Progenitor cell of endocrine pancreas (in vitro differentiated cells): Measurements from ENCODE around the gene PLAAT3. TPM values are rescaled to one million over a fixed set of nuclear protein-coding genes. Genes with fewer than 3 reads are reported as not detected.

Experiments used
- DNase-seq: peaks from one replicate; pipeline ENCODE4 v3.0.0; 2021; ENCODE audit warnings: low spot score; ENCODE audit not compliant: unreplicated experiment
- H3K27ac Mint-ChIP-seq: 2 replicates; pipeline ENCODE4 v1.8.0; 2021; ENCODE audit warnings: mild to moderate bottlenecking, moderate library complexity, mixed read lengths
- H3K27me3 Mint-ChIP-seq: 2 replicates; pipeline ENCODE4 v1.8.0; 2021; ENCODE audit warnings: mixed read lengths
- H3K36me3 Mint-ChIP-seq: 2 replicates; pipeline ENCODE4 v1.8.0; 2022; ENCODE audit warnings: mixed read lengths; ENCODE audit not compliant: insufficient read depth
- H3K4me1 Mint-ChIP-seq: 2 replicates; pipeline ENCODE4 v1.8.0; 2021; ENCODE audit warnings: low read depth, mixed read lengths
- H3K4me3 Mint-ChIP-seq: 2 replicates; pipeline ENCODE4 v1.8.0; 2021; ENCODE audit warnings: low read depth, mild to moderate bottlenecking, moderate library complexity, mixed read lengths
- H3K9me3 Mint-ChIP-seq: 2 replicates; pipeline ENCODE4 v1.8.0; 2021; ENCODE audit warnings: low read depth, mixed read lengths
- CTCF ChIP-seq: fragments of 200-600 bp; sonication (generic); IDR thresholded peaks from one replicate; pipeline ENCODE4 v1.5.0; 2021; ENCODE audit warnings: antibody characterized with exemption, mild to moderate bottlenecking; ENCODE audit not compliant: unreplicated experiment
- total RNA-seq: library from RNA; stranded (reverse); gene quantifications from 2 replicates; pipeline ENCODE4 v1.2.1, GENCODE V29; 2021

The PLAAT3 gene
- total RNA-seq, 1 donor from 2014 or later, result 46.3 TPM

GRCh38 chr11:63563201-63564055, 50.8 kb downstream of the PLAAT3 start, which contains the start of gene PLAAT2:
Gene PLAAT2 (minus strand): TSS chr11:63563379. CDS start chr11:63563324, 55 bp downstream.
- Mint-ChIP-seq H3K4me1 (peaks cover 18% of the 10 kb centered on the region), H3K27me3 (no peaks in the 10 kb centered on the region), H3K27ac (no peak within 1 kb of the TSS), H3K9me3 (no peaks in the 10 kb centered on the region), H3K36me3 (no peaks in the 10 kb centered on the region), H3K4me3 (no peak within 1 kb of the TSS)
- TF ChIP-seq CTCF, result no peak
- no peak for DNase-seq

- Mint-ChIP-seq H3K4me1 (peaks cover 12% of the 10 kb centered on the region), H3K4me3 (no peak overlapping the region), H3K36me3 (no peaks in the 10 kb centered on the region), H3K27ac (no peak overlapping the region), H3K9me3 (no peaks in the 10 kb centered on the region), H3K27me3 (peaks cover 4% of the 10 kb centered on the region)
- no peak for TF ChIP-seq CTCF
- DNase-seq, result no peak
Observed at GRCh38 chr11:63560506-63561180, 53.6 kb downstream of the PLAAT3 start.

GRCh38 chr11:63558459-63559157, 55.6 kb downstream of the PLAAT3 start:
- no peak for TF ChIP-seq CTCF
- Mint-ChIP-seq H3K4me3 (no peak overlapping the region), H3K27me3 (peaks cover 4% of the 10 kb centered on the region), H3K36me3 (no peaks in the 10 kb centered on the region), H3K9me3 (no peaks in the 10 kb centered on the region), H3K27ac (no peak overlapping the region), H3K4me1 (peaks cover 11% of the 10 kb centered on the region)
- no peak for DNase-seq

GRCh38 chr11:63557570-63557969, 56.7 kb downstream of the PLAAT3 start:
- Mint-ChIP-seq H3K27me3 (peaks cover 4% of the 10 kb centered on the region), H3K4me3 (no peak overlapping the region), H3K36me3 (no peaks in the 10 kb centered on the region), H3K27ac (no peak overlapping the region), H3K9me3 (no peaks in the 10 kb centered on the region), H3K4me1 (peaks cover 11% of the 10 kb centered on the region)
- TF ChIP-seq CTCF, result no peak
- DNase-seq, result no peak

- H3K9me3 Mint-ChIP-seq, result no peaks in the 10 kb centered on the region
- H3K36me3 Mint-ChIP-seq, result no peaks in the 10 kb centered on the region
- no peak for TF ChIP-seq CTCF
- peaks cover 11% of the 10 kb centered on the region for H3K4me1 Mint-ChIP-seq
- peaks cover 4% of the 10 kb centered on the region for H3K27me3 Mint-ChIP-seq
- no peak for DNase-seq
- H3K27ac Mint-ChIP-seq, result no peak overlapping the region
- no peak overlapping the region for H3K4me3 Mint-ChIP-seq
Observed at GRCh38 chr11:63556404-63557013, 57.7 kb downstream of the PLAAT3 start.
